ENCODE results near the gene DPP6.
"Not testable (repeated sequence)": the region's sequence is repeated elsewhere in the genome, so short reads cannot be mapped to it uniquely, and the experiment has no call there.

- TF ChIP-seq SUZ12 (IDR thresholded peaks at IDR 0.05); FOXK2 (IDR thresholded peaks at IDR 0.05); LEF1 (IDR thresholded peaks at IDR 0.05; ENCODE audit: borderline replicate concordance); TARDBP (IDR thresholded peaks at IDR 0.05); L3MBTL2 (conservative IDR thresholded peaks at IDR 0.05): not testable (repeated sequence)
These were observed 80.4 kb downstream of the DPP6 start for GRCh38 chr7:154132617-154133016.

Measured in HEK293T (cell line).